Prostate gland (tissue), 2 donors: ENCODE results near the gene RPN1. TPM values are rescaled to one million over a fixed set of nuclear protein-coding genes. Genes with fewer than 3 reads are reported as not detected.

Source experiments
- DNase-seq: peaks from one replicate; pipeline ENCODE4 v3.0.0-alpha.2; 2019; ENCODE audit warnings: low spot score
- H3K27ac ChIP-seq, 2 donors: fragments of 200-600 bp; sonication (generic); 2 replicates each; pipeline ENCODE4 v1.5.1; 2017 to 2019
- H3K27me3 ChIP-seq: fragments of 200-600 bp; sonication (generic); replicated peaks from 2 replicates; pipeline ENCODE4 v1.5.1; 2019; ENCODE audit not compliant: insufficient read depth
- H3K36me3 ChIP-seq, 2 donors: fragments of 200-600 bp; sonication (generic); 1 replicate in 1 of 2; 2 replicates in 1 of 2; pipeline versions ENCODE4 v1.5.1 to v1.8.1; 2017 to 2019
- H3K4me1 ChIP-seq: fragments of 200-600 bp; sonication (generic); replicated peaks from 2 replicates; pipeline ENCODE4 v1.5.1; 2019
- H3K4me3 ChIP-seq, 2 donors: fragments of 200-600 bp; sonication (generic); 2 replicates each; pipeline ENCODE4 v1.5.1; 2017 to 2019
- H3K9me3 ChIP-seq: fragments of 200-600 bp; sonication (generic); 2 replicates; pipeline ENCODE4 v1.5.1; 2017
- CTCF ChIP-seq, 4 experiments: fragments of 200-600 bp in 2 of 4; fragments of 450-650 bp in 2 of 4; sonication (generic) in 2 of 4; IDR thresholded peaks; 1 replicate in 3 of 4; 2 replicates in 1 of 4; pipeline ENCODE4 v1.5.1; 2016 to 2019; ENCODE audit warnings: antibody characterized with exemption in 4 of 4, mild to moderate bottlenecking in 2 of 4, moderate library complexity in 2 of 4
- POLR2A ChIP-seq: fragments of 450-650 bp; IDR thresholded peaks from one replicate; pipeline ENCODE4 v1.6.1; 2016; ENCODE audit warnings: antibody characterized with exemption, mild to moderate bottlenecking
- POLR2AphosphoS5 ChIP-seq: sonication (generic); formaldehyde crosslinking; IDR thresholded peaks from one replicate; pipeline ENCODE4 v1.6.1; 2017; ENCODE audit warnings: antibody characterized with exemption
- WGBS: methylation state at CpG from one replicate; pipeline ENCODE4 v1.1.5; 2018; 5-methylcytosine and 5-hydroxymethylcytosine counted together
- intact Hi-C: fragments of 100-400 bp; cut with DNase I; formaldehyde crosslinking; loops from one replicate; pipeline ENCODE4 v1.14.2; 2022
- total RNA-seq, 2 donors: library from RNA; depleted of rRNA; stranded (reverse); fragments of >200 nt; gene quantifications; one replicate each; pipeline ENCODE4 v1.1.0, GENCODE V29; 2016

The RPN1 gene
- total RNA-seq, 2 donors from 2014 or later = 291 to 359 TPM

GRCh38 chr3:128576290-128576689, 74.3 kb downstream of the RPN1 start:
- intact Hi-C loops = no loop called here
- TF ChIP-seq POLR2AphosphoS5 (no peak), CTCF (IDR thresholded peaks at IDR 0.05) (no peak), POLR2A (no peak)
- no peak overlapping the region for H3K27ac ChIP-seq
- no peaks in the 10 kb centered on the region for H3K27me3 ChIP-seq
- no peak for DNase-seq
- H3K4me3 ChIP-seq = no peak overlapping the region
- 83% methylated on average over 10 of the region's 10 CpGs for WGBS
- no peaks in the 10 kb centered on the region for H3K36me3 ChIP-seq
- H3K9me3 ChIP-seq = no peaks in the 10 kb centered on the region
- H3K4me1 ChIP-seq = no peaks in the 10 kb centered on the region

GRCh38 chr3:128575777-128576176, 74.8 kb downstream of the RPN1 start:
- no peaks in the 10 kb centered on the region for H3K36me3 ChIP-seq
- H3K4me3 ChIP-seq = no peak overlapping the region
- intact Hi-C loops = no loop called here
- no peaks in the 10 kb centered on the region for H3K9me3 ChIP-seq
- 89% methylated on average over 12 of the region's 12 CpGs for WGBS
- no peaks in the 10 kb centered on the region for H3K27me3 ChIP-seq
- no peak for DNase-seq
- H3K27ac ChIP-seq = no peak overlapping the region
- TF ChIP-seq POLR2AphosphoS5 = no peak
- H3K4me1 ChIP-seq = no peaks in the 10 kb centered on the region

DNA sequence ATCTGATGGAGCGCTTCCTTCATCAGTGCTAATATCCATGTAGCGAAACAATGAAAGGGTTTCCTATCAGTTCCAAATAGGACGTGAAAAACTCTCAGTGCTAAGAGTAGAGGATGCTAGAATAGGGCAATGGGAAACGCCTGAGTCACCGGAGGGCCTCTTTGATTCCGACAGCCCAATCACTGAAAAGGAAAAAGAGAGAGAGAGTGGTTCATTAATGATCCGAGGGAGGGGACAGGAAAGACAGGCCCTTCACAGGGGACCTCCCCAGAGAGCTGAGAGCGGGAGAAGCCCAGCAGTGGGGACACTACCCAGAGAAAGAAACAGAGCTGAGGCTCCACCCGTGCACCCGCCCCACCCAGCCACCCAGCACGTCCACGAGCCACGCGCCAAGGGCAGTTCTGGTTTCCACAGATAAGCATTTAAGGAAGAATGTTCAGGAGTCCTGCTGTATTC, 76.9 kb downstream of the RPN1 start:
- no peak overlapping the region for H3K27ac ChIP-seq
- 56% methylated on average over 14 of the region's 14 CpGs for WGBS
- no peak overlapping the region for H3K4me3 ChIP-seq
- intact Hi-C loops = no loop called here
- no peaks in the 10 kb centered on the region for H3K36me3 ChIP-seq
- no peak for TF ChIP-seq POLR2A
- no peak for TF ChIP-seq POLR2AphosphoS5
- TF ChIP-seq CTCF (IDR thresholded peaks at IDR 0.05) = no peak
- no peaks in the 10 kb centered on the region for H3K4me1 ChIP-seq
- no peaks in the 10 kb centered on the region for H3K9me3 ChIP-seq
- no peaks in the 10 kb centered on the region for H3K27me3 ChIP-seq
- DNase-seq = no peak

DNA sequence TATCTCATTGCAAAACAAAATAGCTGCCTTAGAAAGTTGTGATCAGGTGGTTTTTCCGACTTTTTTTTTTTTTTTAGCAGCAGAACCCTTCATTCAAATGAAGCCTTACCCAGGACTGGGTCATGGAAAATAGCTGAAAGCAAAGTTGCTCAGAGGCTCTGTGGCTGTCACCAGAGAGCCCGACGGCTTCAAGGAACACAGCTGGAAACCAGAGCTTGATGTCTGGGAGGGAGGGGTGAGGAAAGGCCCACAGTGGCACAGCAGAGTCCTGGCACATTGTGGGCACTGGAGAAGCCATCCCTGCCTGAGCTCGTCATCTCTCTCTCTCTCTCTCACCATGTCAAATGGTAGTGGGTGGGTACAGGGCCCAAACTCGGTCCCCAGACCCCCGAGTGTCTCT, 77.5 kb downstream of the RPN1 start:
- Histone ChIP-seq H3K36me3 (no peaks in the 10 kb centered on the region), H3K27ac (no peak overlapping the region), H3K4me1 (no peaks in the 10 kb centered on the region), H3K27me3 (no peaks in the 10 kb centered on the region), H3K4me3 (no peak overlapping the region), H3K9me3 (no peaks in the 10 kb centered on the region)
- 56% methylated on average over 6 of the region's 6 CpGs for WGBS
- no peak for TF ChIP-seq CTCF (IDR thresholded peaks at IDR 0.05)
- no peak for TF ChIP-seq POLR2A
- TF ChIP-seq POLR2AphosphoS5 = no peak
- intact Hi-C loops = no loop called here
- DNase-seq = no peak

GRCh38 chr3:128572644-128573105, 77.9 kb downstream of the RPN1 start:
- Histone ChIP-seq H3K4me3 (no peak overlapping the region), H3K27ac (no peak overlapping the region), H3K9me3 (no peaks in the 10 kb centered on the region), H3K27me3 (no peaks in the 10 kb centered on the region), H3K4me1 (no peaks in the 10 kb centered on the region), H3K36me3 (no peaks in the 10 kb centered on the region)
- TF ChIP-seq POLR2A = no peak
- TF ChIP-seq CTCF (IDR thresholded peaks at IDR 0.05) = no peak
- no peak for TF ChIP-seq POLR2AphosphoS5
- intact Hi-C loops = no loop called here
- DNase-seq = no peak
- WGBS = 56% methylated on average over 5 of the region's 5 CpGs
